Measurements from ENCODE around the gene COLGALT1. TPM values are rescaled to one million over a fixed set of nuclear protein-coding genes. Genes with fewer than 3 reads are reported as not detected.

The COLGALT1 gene
- total RNA-seq, 1 experiment from 2014 or later: 80.1 TPM

GRCh38 chr19:17625980-17626379 is 70.5 kb downstream of the COLGALT1 start:
- intact Hi-C loops (cut with micrococcal nuclease; ENCODE audit: unreplicated experiment): no loop called here
- DNase-seq: no peak
- Histone ChIP-seq H3K36me3 (ENCODE audit: control insufficient read depth, insufficient read depth, low read length) (no peaks in the 10 kb centered on the region), H3K9me3 (no peaks in the 10 kb centered on the region), H3K4me3 (ENCODE audit: low read depth, low read length) (no peak overlapping the region), H3K4me1 (no peaks in the 10 kb centered on the region), H3K27me3 (replicated peaks; ENCODE audit: control insufficient read depth, insufficient read depth, low read length) (no peaks in the 10 kb centered on the region; the same call in 1 of the 2 replicates)
- peaks cover 29% of the 10 kb centered on the region for H3K9me3 Mint-ChIP-seq (ENCODE audit: unreplicated experiment)
- CTCF ChIA-PET: no interaction called here
- no peaks in the 10 kb centered on the region for H3K4me1 Mint-ChIP-seq (ENCODE audit: low read depth, unreplicated experiment)
- no peaks in the 10 kb centered on the region for H3K36me3 Mint-ChIP-seq (ENCODE audit: insufficient read depth, unreplicated experiment)
- no peak overlapping the region for H3K27ac Mint-ChIP-seq (ENCODE audit: unreplicated experiment)
- H3K27me3 Mint-ChIP-seq (ENCODE audit: insufficient read depth, unreplicated experiment): no peaks in the 10 kb centered on the region
- POLR2A ChIA-PET: no interaction called here
- TF ChIP-seq CTCF (IDR thresholded peaks at IDR 0.05; ENCODE audit: insufficient read depth in 1 of 2, low read depth in 1 of 2, low read length in 1 of 2, severe bottlenecking in 1 of 2, unreplicated experiment in 1 of 2): no peak
- H3K4me3 Mint-ChIP-seq (ENCODE audit: unreplicated experiment): no peak overlapping the region
- no TSS peak for BruUV-seq (replicated peaks)

DNA sequence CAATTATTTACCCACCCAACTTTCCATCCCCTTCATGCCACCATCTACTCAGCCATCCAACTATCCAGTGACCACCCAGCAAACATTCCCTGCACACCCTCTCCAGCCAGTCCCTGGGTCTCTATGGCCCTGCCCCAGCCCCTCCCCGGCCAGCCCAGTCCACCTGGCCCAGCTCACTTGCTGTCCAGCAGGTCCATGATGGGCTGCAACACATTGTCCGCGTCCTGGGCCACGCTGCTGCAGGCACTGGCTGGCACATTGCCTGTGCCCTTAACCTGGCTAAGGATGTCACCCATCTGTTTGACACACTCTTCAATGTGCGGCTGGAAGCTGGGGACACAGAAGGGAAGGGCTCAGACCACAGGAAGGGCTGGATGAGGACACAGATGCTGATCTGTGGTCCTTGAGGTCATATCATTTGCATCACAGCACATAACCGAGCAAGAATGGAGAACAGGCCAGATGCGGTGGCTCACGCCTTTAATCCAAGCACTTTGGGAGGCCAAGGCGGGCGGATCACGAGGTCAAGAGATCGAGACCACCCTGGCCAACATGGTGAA is 71.1 kb downstream of the COLGALT1 start:
- BruUV-seq (replicated peaks): no TSS peak
- H3K27ac Mint-ChIP-seq (ENCODE audit: unreplicated experiment): no peak overlapping the region
- H3K36me3 Mint-ChIP-seq (ENCODE audit: insufficient read depth, unreplicated experiment): no peaks in the 10 kb centered on the region
- no peaks in the 10 kb centered on the region for H3K4me1 Mint-ChIP-seq (ENCODE audit: low read depth, unreplicated experiment)
- intact Hi-C loops (cut with micrococcal nuclease; ENCODE audit: unreplicated experiment): no loop called here
- H3K4me3 ChIP-seq (ENCODE audit: low read depth, low read length): no peak overlapping the region
- H3K9me3 Mint-ChIP-seq (ENCODE audit: unreplicated experiment): peaks cover 27% of the 10 kb centered on the region
- TF ChIP-seq CTCF (IDR thresholded peaks at IDR 0.05; ENCODE audit: insufficient read depth in 1 of 2, low read depth in 1 of 2, low read length in 1 of 2, severe bottlenecking in 1 of 2, unreplicated experiment in 1 of 2): no peak
- no peaks in the 10 kb centered on the region for H3K9me3 ChIP-seq
- DNase-seq: no peak
- no peaks in the 10 kb centered on the region for H3K27me3 Mint-ChIP-seq (ENCODE audit: insufficient read depth, unreplicated experiment)
- no peak overlapping the region for H3K4me3 Mint-ChIP-seq (ENCODE audit: unreplicated experiment)
- H3K4me1 ChIP-seq: no peaks in the 10 kb centered on the region
- ChIA-PET CTCF (no interaction called here), POLR2A (no interaction called here)
- no peaks in the 10 kb centered on the region; the same call in 1 of the 2 replicates for H3K27me3 ChIP-seq (replicated peaks; ENCODE audit: control insufficient read depth, insufficient read depth, low read length)
- H3K36me3 ChIP-seq (ENCODE audit: control insufficient read depth, insufficient read depth, low read length): no peaks in the 10 kb centered on the region

DNA sequence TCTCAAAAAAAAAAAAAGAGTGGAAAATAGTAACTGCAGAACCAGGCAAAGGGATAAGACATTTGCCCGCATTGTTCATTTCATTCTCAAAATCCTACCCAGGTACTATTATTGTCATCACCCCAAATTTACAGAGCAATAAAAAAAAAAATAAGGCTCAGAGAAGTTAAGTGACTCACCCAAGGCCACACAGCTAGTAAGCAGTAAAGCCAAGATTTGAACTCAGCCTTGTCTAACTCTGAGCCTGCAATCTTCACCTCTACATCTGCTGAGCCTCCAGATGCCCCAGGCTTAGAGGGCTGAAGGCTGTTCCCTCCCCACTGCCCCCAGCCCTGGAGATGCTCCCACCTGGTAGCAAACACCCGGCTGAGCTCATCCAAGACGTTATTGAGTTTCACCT is 71.7 kb downstream of the COLGALT1 start:
- POLR2A ChIA-PET: no interaction called here
- Mint-ChIP-seq H3K36me3 (ENCODE audit: insufficient read depth, unreplicated experiment) (no peaks in the 10 kb centered on the region), H3K27me3 (ENCODE audit: insufficient read depth, unreplicated experiment) (no peaks in the 10 kb centered on the region), H3K4me3 (ENCODE audit: unreplicated experiment) (no peak overlapping the region), H3K9me3 (ENCODE audit: unreplicated experiment) (peaks cover 21% of the 10 kb centered on the region), H3K27ac (ENCODE audit: unreplicated experiment) (no peak overlapping the region), H3K4me1 (ENCODE audit: low read depth, unreplicated experiment) (no peaks in the 10 kb centered on the region)
- no peak for TF ChIP-seq CTCF (IDR thresholded peaks at IDR 0.05; ENCODE audit: insufficient read depth in 1 of 2, low read depth in 1 of 2, low read length in 1 of 2, severe bottlenecking in 1 of 2, unreplicated experiment in 1 of 2)
- H3K36me3 ChIP-seq (ENCODE audit: control insufficient read depth, insufficient read depth, low read length): no peaks in the 10 kb centered on the region
- no peak overlapping the region for H3K4me3 ChIP-seq (ENCODE audit: low read depth, low read length)
- BruUV-seq (replicated peaks): no TSS peak
- no peaks in the 10 kb centered on the region for H3K9me3 ChIP-seq
- DNase-seq: no peak
- CTCF ChIA-PET: no interaction called here
- no peaks in the 10 kb centered on the region; the same call in 1 of the 2 replicates for H3K27me3 ChIP-seq (replicated peaks; ENCODE audit: control insufficient read depth, insufficient read depth, low read length)
- H3K4me1 ChIP-seq: no peaks in the 10 kb centered on the region
- intact Hi-C loops (cut with micrococcal nuclease; ENCODE audit: unreplicated experiment): no loop called here
